ENCODE data around the gene ARGLU1.

DNA sequence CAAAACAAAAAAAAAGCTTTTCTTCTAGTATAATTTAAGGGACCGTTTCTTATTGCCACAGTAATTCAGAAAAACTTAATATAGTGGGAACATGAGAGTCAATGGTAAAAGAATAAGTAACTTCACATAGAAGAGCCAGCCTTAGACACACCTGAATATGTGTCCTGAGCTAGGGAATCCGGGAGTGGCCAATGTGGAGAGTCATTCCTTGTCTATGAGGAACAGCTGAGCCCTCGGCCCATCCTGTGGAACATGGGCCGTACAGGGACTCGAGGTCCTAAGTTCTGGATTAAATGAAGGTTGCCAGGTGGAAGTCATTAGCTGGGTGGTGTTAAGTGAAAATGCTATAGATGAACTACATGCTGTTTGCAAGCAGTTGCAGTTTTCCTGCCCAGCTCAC lies 64.7 kb downstream of the ARGLU1 start:
- TF ChIP-seq, protein P1, sequence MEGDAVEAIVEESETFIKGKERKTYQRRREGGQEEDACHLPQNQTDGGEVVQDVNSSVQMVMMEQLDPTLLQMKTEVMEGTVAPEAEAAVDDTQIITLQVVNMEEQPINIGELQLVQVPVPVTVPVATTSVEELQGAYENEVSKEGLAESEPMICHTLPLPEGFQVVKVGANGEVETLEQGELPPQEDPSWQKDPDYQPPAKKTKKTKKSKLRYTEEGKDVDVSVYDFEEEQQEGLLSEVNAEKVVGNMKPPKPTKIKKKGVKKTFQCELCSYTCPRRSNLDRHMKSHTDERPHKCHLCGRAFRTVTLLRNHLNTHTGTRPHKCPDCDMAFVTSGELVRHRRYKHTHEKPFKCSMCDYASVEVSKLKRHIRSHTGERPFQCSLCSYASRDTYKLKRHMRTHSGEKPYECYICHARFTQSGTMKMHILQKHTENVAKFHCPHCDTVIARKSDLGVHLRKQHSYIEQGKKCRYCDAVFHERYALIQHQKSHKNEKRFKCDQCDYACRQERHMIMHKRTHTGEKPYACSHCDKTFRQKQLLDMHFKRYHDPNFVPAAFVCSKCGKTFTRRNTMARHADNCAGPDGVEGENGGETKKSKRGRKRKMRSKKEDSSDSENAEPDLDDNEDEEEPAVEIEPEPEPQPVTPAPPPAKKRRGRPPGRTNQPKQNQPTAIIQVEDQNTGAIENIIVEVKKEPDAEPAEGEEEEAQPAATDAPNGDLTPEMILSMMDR (IDR thresholded peaks at IDR 0.05): no peak
- no peak for TF ChIP-seq POLR2A (IDR thresholded peaks at IDR 0.05)

Measured in adrenal gland (tissue), 5 donors.